H9 (cell line): ENCODE results near the gene TBX21. TPM values are rescaled to one million over a fixed set of nuclear protein-coding genes. Genes with fewer than 3 reads are reported as not detected.

Source experiments
- DNase-seq: peaks from one replicate; pipeline ENCODE4 v3.0.0-alpha.2; 2017
- H2AFZ ChIP-seq: one replicate; pipeline ENCODE4 v1.6.1; 2013; ENCODE audit warnings: mild to moderate bottlenecking, low read length, control low read depth, moderate library complexity
- H2AK5ac ChIP-seq: 2 replicates; pipeline ENCODE4 v1.6.1; 2013; ENCODE audit warnings: low read length, control low read depth, mixed read lengths; ENCODE audit not compliant: insufficient read length
- H2BK120ac ChIP-seq: one replicate; pipeline ENCODE4 v1.6.1; 2013; ENCODE audit warnings: low read depth, mild to moderate bottlenecking, low read length, control low read depth, inconsistent platforms; ENCODE audit not compliant: poor library complexity, severe bottlenecking
- H2BK12ac ChIP-seq: 2 replicates; pipeline ENCODE4 v1.6.1; 2013; ENCODE audit warnings: low read length, control low read depth, mixed read lengths, low read depth; ENCODE audit not compliant: insufficient read length
- H2BK15ac ChIP-seq: 2 replicates; pipeline ENCODE4 v1.6.1; 2013; ENCODE audit warnings: low read depth, low read length, control low read depth
- H2BK20ac ChIP-seq: one replicate; pipeline ENCODE4 v1.6.1; 2013; ENCODE audit warnings: low read depth, mild to moderate bottlenecking, low read length, control low read depth, inconsistent platforms; ENCODE audit not compliant: poor library complexity, severe bottlenecking
- H2BK5ac ChIP-seq: 2 replicates; pipeline ENCODE4 v1.6.1; 2013; ENCODE audit warnings: low read length, control low read depth, mixed read lengths; ENCODE audit not compliant: insufficient read length
- H3K14ac ChIP-seq: 2 replicates; pipeline ENCODE4 v1.6.1; 2013; ENCODE audit warnings: low read length, control low read depth; ENCODE audit not compliant: insufficient read depth
- H3K18ac ChIP-seq: 2 replicates; pipeline ENCODE4 v1.6.1; 2013; ENCODE audit warnings: low read depth, mild to moderate bottlenecking, mixed read lengths, low read length, control low read depth; ENCODE audit not compliant: insufficient read length
- H3K23ac ChIP-seq: 2 replicates; pipeline ENCODE4 v1.6.1; 2013; ENCODE audit warnings: low read length, control low read depth, mixed read lengths, low read depth; ENCODE audit not compliant: insufficient read length
- H3K23me2 ChIP-seq: 2 replicates; pipeline ENCODE4 v1.6.1; 2013; ENCODE audit warnings: low read depth, mild to moderate bottlenecking, mixed read lengths, low read length, control low read depth; ENCODE audit not compliant: insufficient read length, poor library complexity, severe bottlenecking
- H3K27ac ChIP-seq: 2 replicates; pipeline ENCODE4 v1.5.1; 2013; ENCODE audit warnings: low read length, control low read depth, mixed read lengths, low read depth; ENCODE audit not compliant: insufficient read length
- H3K27me3 ChIP-seq: 2 replicates; pipeline ENCODE4 v1.6.1; 2013; ENCODE audit warnings: low read length, control low read depth, inconsistent platforms; ENCODE audit not compliant: insufficient read depth
- H3K4ac ChIP-seq: 2 replicates; pipeline ENCODE4 v1.6.1; 2013; ENCODE audit warnings: low read depth, mild to moderate bottlenecking, control low read depth, inconsistent platforms, low read length, moderate library complexity
- H3K4me1 ChIP-seq: 2 replicates; pipeline ENCODE4 v1.6.1; 2013; ENCODE audit warnings: low read length, control low read depth, inconsistent platforms; ENCODE audit not compliant: insufficient read depth
- H3K4me2 ChIP-seq: 2 replicates; pipeline ENCODE4 v1.6.1; 2013; ENCODE audit warnings: low read length, control low read depth, mixed read lengths; ENCODE audit not compliant: insufficient read length, insufficient read depth
- H3K56ac ChIP-seq: 2 replicates; pipeline ENCODE4 v1.6.1; 2013; ENCODE audit warnings: low read depth, mild to moderate bottlenecking, mixed read lengths, low read length, control low read depth; ENCODE audit not compliant: insufficient read length
- H3K79me1 ChIP-seq: 2 replicates; pipeline ENCODE4 v1.6.1; 2013; ENCODE audit warnings: low read depth, mild to moderate bottlenecking, moderate library complexity, low read length, control low read depth, inconsistent platforms; ENCODE audit not compliant: insufficient read depth, poor library complexity, severe bottlenecking
- H3K79me2 ChIP-seq: 2 replicates; pipeline ENCODE4 v1.6.1; 2013; ENCODE audit warnings: low read length, control low read depth, inconsistent platforms; ENCODE audit not compliant: insufficient read depth
- H3K9ac ChIP-seq: 2 replicates; pipeline ENCODE4 v1.6.1; 2013; ENCODE audit warnings: low read length, control low read depth, mixed read lengths; ENCODE audit not compliant: insufficient read length; ENCODE audit errors: extremely low read depth
- H3K9me3 ChIP-seq: one replicate; pipeline ENCODE4 v1.6.1; 2013; ENCODE audit warnings: low read depth, low read length, inconsistent platforms; ENCODE audit not compliant: control insufficient read depth
- H3T11ph ChIP-seq: one replicate; pipeline ENCODE4 v1.6.1; 2013; ENCODE audit warnings: mild to moderate bottlenecking, low read length, control low read depth, inconsistent platforms
- H4K20me1 ChIP-seq: one replicate; pipeline ENCODE4 v1.6.1; 2013; ENCODE audit not compliant: control insufficient read depth, insufficient read length, insufficient read depth
- H4K5ac ChIP-seq: 2 replicates; pipeline ENCODE4 v1.6.1; 2013; ENCODE audit warnings: low read depth, mild to moderate bottlenecking, mixed read lengths, low read length, control low read depth; ENCODE audit not compliant: insufficient read length
- H4K8ac ChIP-seq: replicated peaks from 2 replicates; pipeline ENCODE4 v1.6.1; 2013; ENCODE audit warnings: low read length, control low read depth, mixed read lengths, low read depth; ENCODE audit not compliant: insufficient read length
- H4K91ac ChIP-seq: 2 replicates; pipeline ENCODE4 v1.6.1; 2013; ENCODE audit warnings: low read depth, mild to moderate bottlenecking, moderate library complexity, mixed read lengths, low read length, control low read depth; ENCODE audit not compliant: insufficient read length
- H3K27ac Mint-ChIP-seq, 3 experiments: 2 replicates in 2 of 3; 3 replicates in 1 of 3; pipeline ENCODE4 v1.8.0; 2020 to 2021; ENCODE audit warnings: mixed read lengths in 3 of 3, mild to moderate bottlenecking in 1 of 3, moderate library complexity in 1 of 3
- H3K27me3 Mint-ChIP-seq: 2 replicates; pipeline ENCODE4 v1.8.0; 2021; ENCODE audit warnings: low read depth, mild to moderate bottlenecking, moderate library complexity, mixed read lengths
- H3K36me3 Mint-ChIP-seq, 3 experiments: 2 replicates in 2 of 3; 3 replicates in 1 of 3; pipeline ENCODE4 v1.8.0; 2020 to 2021; ENCODE audit warnings: low read depth in 3 of 3, mixed read lengths in 3 of 3; ENCODE audit not compliant: insufficient read depth in 1 of 3
- H3K4me1 Mint-ChIP-seq, 2 experiments: 2 replicates each; pipeline ENCODE4 v1.8.0; 2020; ENCODE audit warnings: mixed read lengths in 2 of 2
- H3K4me3 Mint-ChIP-seq, 2 experiments: 2 replicates in 1 of 2; 3 replicates in 1 of 2; pipeline ENCODE4 v1.8.0; 2020 to 2021; ENCODE audit warnings: mild to moderate bottlenecking in 2 of 2, mixed read lengths in 2 of 2, moderate library complexity in 1 of 2
- H3K9me3 Mint-ChIP-seq, 2 experiments: 2 replicates in 1 of 2; 3 replicates in 1 of 2; pipeline ENCODE4 v1.8.0; 2020; ENCODE audit warnings: mild to moderate bottlenecking in 2 of 2, mixed read lengths in 2 of 2, moderate library complexity in 1 of 2
- WGBS: extraction: QIAGEN DNeasy Blood & Tissue Kit; methylation state at CpG from one replicate; pipeline ENCODE4 v1.1.7; 2013; ENCODE audit warnings: missing lambda C conversion rate, low lambda C conversion rate, mixed read lengths; ENCODE audit not compliant: insufficient read length; ENCODE audit errors: extremely low coverage; 5-methylcytosine and 5-hydroxymethylcytosine counted together
- total RNA-seq: library from RNA; stranded (reverse); gene quantifications from 2 replicates; pipeline ENCODE4 v1.2.1, GENCODE V29; 2021
- TF ChIP-seq, protein P1 (sequence below): fragments of 200-600 bp; sonication (generic); conservative IDR thresholded peaks from 3 replicates; pipeline ENCODE4 v1.8.0; 2021; ENCODE audit warnings: antibody characterized with exemption, mild to moderate bottlenecking

TBX21 gene
- total RNA-seq, 1 experiment from 2014 or later: not detected

DNA sequence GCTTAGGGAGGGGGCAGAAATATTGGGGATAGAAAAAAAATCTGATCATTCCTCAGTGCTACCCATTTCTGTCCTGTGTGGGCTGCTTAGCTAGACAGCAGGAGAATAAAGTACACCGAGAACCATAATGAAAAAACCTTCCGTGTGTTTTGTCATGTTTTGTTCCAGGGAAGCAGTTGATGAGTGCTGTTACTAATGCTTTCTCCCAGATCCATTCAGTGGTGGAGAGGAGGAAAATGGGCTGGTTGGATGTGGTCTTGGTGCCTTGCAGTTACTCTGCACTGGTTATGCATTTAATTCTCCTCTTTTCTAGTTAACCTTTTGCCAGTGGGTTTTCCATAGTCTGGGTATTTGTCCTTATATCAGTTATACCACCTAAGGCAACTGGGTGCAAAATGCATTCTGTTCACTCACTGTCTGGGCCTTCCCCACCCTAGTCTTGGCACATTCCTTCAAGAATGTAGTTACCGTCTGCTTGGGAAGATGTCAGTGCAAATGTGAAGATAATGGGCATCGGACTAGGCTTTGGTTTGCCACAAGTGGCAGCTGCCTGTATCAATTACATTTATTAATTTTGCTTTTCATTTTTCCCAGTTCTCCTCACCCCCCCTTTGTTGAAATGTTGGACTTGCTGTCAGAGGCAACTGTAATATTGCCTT, 48.4 kb upstream of the TBX21 start:
- Mint-ChIP-seq H3K4me1 (peaks cover 25 to 26% of the 10 kb centered on the region in 2 experiments), H3K27me3 (no peaks in the 10 kb centered on the region), H3K9me3 (no peaks in the 10 kb centered on the region; a peak in 1 of 5 replicates), H3K36me3 (peaks cover 34 to 59% (median 51%) of the 10 kb centered on the region in 3 experiments; a peak in 6 of 7 replicates), H3K27ac (peak overlapping the region in 1 of 3 experiments; percentile 74; a peak in 2 of 7 replicates), H3K4me3 (no peak overlapping the region)
- no peaks in the 10 kb centered on the region for H3K23me2 ChIP-seq
- peak overlapping the region; percentile 74 for H4K5ac ChIP-seq
- peaks cover 5% of the 10 kb centered on the region; the same call in 1 of the 2 replicates for H3K4me1 ChIP-seq
- no peaks in the 10 kb centered on the region for H3K79me1 ChIP-seq
- H2BK120ac ChIP-seq: no peak overlapping the region
- H2AK5ac ChIP-seq: no peak overlapping the region
- no peak overlapping the region for H2BK15ac ChIP-seq
- H4K8ac ChIP-seq: no peak overlapping the region
- no peak overlapping the region for H3T11ph ChIP-seq
- H3K4me2 ChIP-seq: no peak overlapping the region
- H4K91ac ChIP-seq: no peak overlapping the region
- H3K9me3 ChIP-seq: no peaks in the 10 kb centered on the region
- H3K27ac ChIP-seq: no peak overlapping the region
- H2AFZ ChIP-seq: no peak overlapping the region
- no peak overlapping the region for H3K56ac ChIP-seq
- H3K4ac ChIP-seq: no peak overlapping the region
- no peak for DNase-seq
- H2BK5ac ChIP-seq: no peak overlapping the region
- no CpG with 5 or more reads among the region's 4 CpGs for WGBS
- H3K27me3 ChIP-seq: no peaks in the 10 kb centered on the region
- H2BK12ac ChIP-seq: no peak overlapping the region
- no peak overlapping the region for H3K23ac ChIP-seq
- no peak overlapping the region for H3K14ac ChIP-seq
- H3K9ac ChIP-seq: no peak overlapping the region
- H3K18ac ChIP-seq: no peak overlapping the region
- no peak overlapping the region for H2BK20ac ChIP-seq
- H3K79me2 ChIP-seq: no peaks in the 10 kb centered on the region
- TF ChIP-seq, protein P1, sequence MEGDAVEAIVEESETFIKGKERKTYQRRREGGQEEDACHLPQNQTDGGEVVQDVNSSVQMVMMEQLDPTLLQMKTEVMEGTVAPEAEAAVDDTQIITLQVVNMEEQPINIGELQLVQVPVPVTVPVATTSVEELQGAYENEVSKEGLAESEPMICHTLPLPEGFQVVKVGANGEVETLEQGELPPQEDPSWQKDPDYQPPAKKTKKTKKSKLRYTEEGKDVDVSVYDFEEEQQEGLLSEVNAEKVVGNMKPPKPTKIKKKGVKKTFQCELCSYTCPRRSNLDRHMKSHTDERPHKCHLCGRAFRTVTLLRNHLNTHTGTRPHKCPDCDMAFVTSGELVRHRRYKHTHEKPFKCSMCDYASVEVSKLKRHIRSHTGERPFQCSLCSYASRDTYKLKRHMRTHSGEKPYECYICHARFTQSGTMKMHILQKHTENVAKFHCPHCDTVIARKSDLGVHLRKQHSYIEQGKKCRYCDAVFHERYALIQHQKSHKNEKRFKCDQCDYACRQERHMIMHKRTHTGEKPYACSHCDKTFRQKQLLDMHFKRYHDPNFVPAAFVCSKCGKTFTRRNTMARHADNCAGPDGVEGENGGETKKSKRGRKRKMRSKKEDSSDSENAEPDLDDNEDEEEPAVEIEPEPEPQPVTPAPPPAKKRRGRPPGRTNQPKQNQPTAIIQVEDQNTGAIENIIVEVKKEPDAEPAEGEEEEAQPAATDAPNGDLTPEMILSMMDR: no peak
- H4K20me1 ChIP-seq: no peaks in the 10 kb centered on the region
